Uterus (tissue), 4 donors: ENCODE results near the gene CDH8. TPM values are rescaled to one million over a fixed set of nuclear protein-coding genes. Genes with fewer than 3 reads are reported as not detected.
"Not testable (repeated sequence)": the region's sequence is repeated elsewhere in the genome, so short reads cannot be mapped to it uniquely, and the experiment has no call there.

Source experiments
- DNase-seq, 2 donors: peaks; one replicate each; pipeline ENCODE4 v3.0.0-alpha.2; 2019 to 2020
- H3K27ac ChIP-seq, 2 donors: fragments of 200-600 bp; sonication (generic); 1 replicate in 1 of 2; 2 replicates in 1 of 2; pipeline ENCODE4 v1.5.1; 2016 to 2018
- H3K27me3 ChIP-seq, 2 donors: fragments of 200-600 bp; sonication (generic); one replicate each; pipeline ENCODE4 v1.5.1; 2018 to 2019; ENCODE audit warnings: control low read depth in 1 of 2
- H3K36me3 ChIP-seq, 2 donors: fragments of 200-600 bp; sonication (generic); one replicate each; pipeline ENCODE4 v1.5.1; 2019; ENCODE audit warnings: control low read depth in 1 of 2
- H3K4me1 ChIP-seq, 2 donors: fragments of 200-600 bp; sonication (generic); one replicate each; pipeline ENCODE4 v1.5.1; 2018 to 2019; ENCODE audit warnings: control low read depth in 1 of 2
- H3K4me3 ChIP-seq, 2 donors: fragments of 200-600 bp; sonication (generic); 1 replicate in 1 of 2; 2 replicates in 1 of 2; pipeline ENCODE4 v1.5.1; 2018 to 2019; ENCODE audit warnings: mild to moderate bottlenecking in 1 of 2
- H3K9me3 ChIP-seq, 2 donors: fragments of 200-600 bp; sonication (generic); one replicate each; pipeline ENCODE4 v1.5.1; 2019; ENCODE audit warnings: control low read depth in 1 of 2
- CTCF ChIP-seq, 4 experiments: fragments of 200-600 bp in 2 of 4; fragments of 450-650 bp in 2 of 4; sonication (generic) in 2 of 4; IDR thresholded peaks; one replicate each; pipeline ENCODE4 v1.5.1; 2016 to 2019; ENCODE audit warnings: antibody characterized with exemption in 4 of 4, mild to moderate bottlenecking in 2 of 4, moderate library complexity in 1 of 4
- POLR2A ChIP-seq, 2 donors: fragments of 450-650 bp; IDR thresholded peaks; one replicate each; pipeline ENCODE4 v1.6.1; 2016; ENCODE audit warnings: antibody characterized with exemption in 2 of 2, mild to moderate bottlenecking in 1 of 2, moderate library complexity in 1 of 2
- intact Hi-C: fragments of 100-400 bp; cut with DNase I; formaldehyde crosslinking; loops from one replicate; pipeline ENCODE4 v1.15.1; 2023; ENCODE audit warnings: low total_unique reads
- total RNA-seq, 4 donors: library from RNA; depleted of rRNA in 3 of 4; stranded (reverse); fragments of >200 nt in 3 of 4; gene quantifications; one replicate each; pipeline versions ENCODE4 v1.1.0 to v1.2.4, GENCODE V29; 2014 to 2023
- donor health status: DM: yes; HTN: yes; CAD: no.

Gene CDH8
- total RNA-seq, 4 donors from 2014 or later, result 2.0 to 6.0 TPM; not detected in 2

- Histone ChIP-seq H3K4me3 (no peak overlapping the region), H3K36me3 (no peaks in the 10 kb centered on the region), H3K9me3 (no peaks in the 10 kb centered on the region), H3K4me1 (no peaks in the 10 kb centered on the region), H3K27me3 (no peaks in the 10 kb centered on the region), H3K27ac (no peak overlapping the region)
- intact Hi-C loops, result no loop called here
- DNase-seq, result no peak
- TF ChIP-seq CTCF (IDR thresholded peaks at IDR 0.05), result no peak
- no peak for TF ChIP-seq POLR2A (IDR thresholded peaks at IDR 0.05)
Measured at GRCh38 chr16:61807551-61807950, 228.7 kb downstream of the CDH8 start.

- H3K4me3 ChIP-seq, H3K27me3 ChIP-seq, intact Hi-C loops, H3K36me3 ChIP-seq, H3K4me1 ChIP-seq, H3K9me3 ChIP-seq, DNase-seq, H3K27ac ChIP-seq: not testable (repeated sequence)
Measured at GRCh38 chr16:61801217-61801616, 235.0 kb downstream of the CDH8 start.

DNA sequence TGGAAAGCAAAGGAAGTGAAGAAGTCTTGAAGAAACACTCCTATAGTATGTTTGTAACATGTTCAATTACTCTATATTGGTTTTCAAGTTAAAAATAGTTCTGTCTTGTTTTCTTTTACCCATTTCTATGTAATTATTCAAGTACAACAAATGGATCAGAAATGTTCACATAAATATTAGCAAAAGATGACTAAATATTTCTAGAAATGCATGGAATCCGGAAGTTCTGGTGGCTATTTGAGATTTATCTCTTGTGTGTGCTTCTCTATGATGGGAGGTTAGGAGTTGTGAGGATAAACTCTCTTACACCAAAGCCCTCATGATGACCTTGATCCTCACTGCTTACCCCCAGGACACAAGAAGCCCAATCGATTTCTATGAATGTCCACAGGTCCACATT lies 237.5 kb downstream of the CDH8 start:
- intact Hi-C loops, result no loop called here

GRCh38 chr16:61797961-61798507 lies 238.2 kb downstream of the CDH8 start:
- Histone ChIP-seq H3K27ac (no peak overlapping the region), H3K36me3 (no peaks in the 10 kb centered on the region), H3K27me3 (no peaks in the 10 kb centered on the region), H3K9me3 (no peaks in the 10 kb centered on the region), H3K4me1 (no peaks in the 10 kb centered on the region), H3K4me3 (no peak overlapping the region)
- no peak for DNase-seq
- no peak for TF ChIP-seq CTCF (IDR thresholded peaks at IDR 0.05)
- intact Hi-C loops, result no loop called here

More for the DNA sequence above, 237.5 kb downstream of the CDH8 start:
- Histone ChIP-seq H3K4me3 (no peak overlapping the region), H3K9me3 (no peaks in the 10 kb centered on the region), H3K36me3 (no peaks in the 10 kb centered on the region), H3K27ac (no peak overlapping the region), H3K27me3 (no peaks in the 10 kb centered on the region), H3K4me1 (no peaks in the 10 kb centered on the region)
- no peak for TF ChIP-seq POLR2A (IDR thresholded peaks at IDR 0.05)
- TF ChIP-seq CTCF (IDR thresholded peaks at IDR 0.05), result no peak
- no peak for DNase-seq

DNA sequence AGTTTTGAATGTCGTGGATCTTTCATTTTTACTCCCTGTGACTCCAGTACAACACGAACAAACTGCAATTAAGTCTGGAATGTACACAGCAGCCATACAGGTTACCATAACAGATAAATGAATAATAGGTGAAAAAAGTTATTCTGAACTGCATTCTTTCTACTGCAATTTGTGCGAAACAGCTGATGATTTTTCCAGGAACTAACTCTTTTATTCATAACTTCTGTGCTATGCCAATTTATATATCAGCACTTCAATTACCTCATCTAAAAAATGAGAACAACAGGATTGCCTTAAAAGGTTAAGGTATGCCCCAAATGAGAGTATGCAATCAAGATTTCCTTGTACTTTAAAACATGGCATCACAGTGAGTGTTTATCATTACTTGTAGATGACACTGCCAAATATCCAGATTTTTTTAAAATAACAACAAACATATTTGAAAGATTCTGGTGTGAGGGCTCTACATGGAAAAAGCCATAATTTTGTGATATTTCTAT lies 238.9 kb downstream of the CDH8 start:
- Histone ChIP-seq H3K9me3 (no peaks in the 10 kb centered on the region), H3K4me1 (no peaks in the 10 kb centered on the region), H3K27me3 (no peaks in the 10 kb centered on the region), H3K27ac (no peak overlapping the region), H3K4me3 (no peak overlapping the region), H3K36me3 (no peaks in the 10 kb centered on the region)
- TF ChIP-seq CTCF (IDR thresholded peaks at IDR 0.05), result no peak
- TF ChIP-seq POLR2A (IDR thresholded peaks at IDR 0.05), result no peak
- intact Hi-C loops, result no loop called here
- no peak for DNase-seq
